Liver (tissue), 9 donors: ENCODE data around the gene CACNA1E. TPM values are rescaled to one million over a fixed set of nuclear protein-coding genes. Genes with fewer than 3 reads are reported as not detected.

Source experiments
- DNase-seq: peaks from one replicate; pipeline ENCODE4 v3.0.0-alpha.2; 2017; ENCODE audit warnings: low spot score
- H3K27ac ChIP-seq, 2 donors: one replicate each; pipeline ENCODE4 v1.7.0; 2013; ENCODE audit warnings: inconsistent platforms in 2 of 2, low read length in 2 of 2, control low read depth in 1 of 2, low read depth in 1 of 2, mild to moderate bottlenecking in 1 of 2
- H3K27me3 ChIP-seq, 4 donors: one replicate each; pipeline versions ENCODE4 v1.6.1 to v1.7.0; 2013; ENCODE audit warnings: low read length in 3 of 4, inconsistent platforms in 1 of 4, mild to moderate bottlenecking in 1 of 4, moderate library complexity in 1 of 4; ENCODE audit not compliant: control insufficient read depth in 4 of 4, insufficient read depth in 4 of 4
- H3K36me3 ChIP-seq, 4 donors: one replicate each; pipeline versions ENCODE4 v1.6.1 to v1.7.0; 2013; ENCODE audit warnings: low read length in 3 of 4, mild to moderate bottlenecking in 3 of 4, low read depth in 1 of 4, moderate library complexity in 1 of 4; ENCODE audit not compliant: control insufficient read depth in 4 of 4, insufficient read depth in 3 of 4
- H3K4me1 ChIP-seq, 4 donors: one replicate each; pipeline versions ENCODE4 v1.6.1 to v1.7.0; 2013; ENCODE audit warnings: low read length in 3 of 4, mild to moderate bottlenecking in 3 of 4, moderate library complexity in 1 of 4; ENCODE audit not compliant: control insufficient read depth in 4 of 4, insufficient read depth in 4 of 4
- H3K4me3 ChIP-seq, 3 donors: one replicate each; pipeline versions ENCODE4 v1.6.1 to v1.7.0; 2013; ENCODE audit warnings: low read length in 3 of 3, control low read depth in 1 of 3, low read depth in 1 of 3, mild to moderate bottlenecking in 1 of 3
- H3K9ac ChIP-seq, 2 donors: one replicate each; pipeline ENCODE4 v1.7.0; 2013; ENCODE audit warnings: low read length in 2 of 2, mild to moderate bottlenecking in 2 of 2, moderate library complexity in 2 of 2, control low read depth in 1 of 2, low read depth in 1 of 2
- H3K9me3 ChIP-seq, 4 donors: one replicate each; pipeline versions ENCODE4 v1.6.1 to v1.7.0; 2013; ENCODE audit warnings: low read length in 3 of 4; ENCODE audit not compliant: control insufficient read depth in 4 of 4
- EGR1 ChIP-seq, 2 donors: IDR thresholded peaks; 2 replicates each; pipeline ENCODE4 v1.6.1; 2016 to 2018; ENCODE audit warnings: antibody characterized with exemption in 2 of 2, low read depth in 2 of 2
- FOXA1 ChIP-seq: IDR thresholded peaks from 2 replicates; pipeline ENCODE4 v1.6.1; 2016; ENCODE audit warnings: antibody characterized with exemption
- FOXA2 ChIP-seq: IDR thresholded peaks from 2 replicates; pipeline ENCODE4 v1.6.1; 2016; ENCODE audit warnings: antibody characterized with exemption
- HNF4A ChIP-seq, 2 donors: conservative IDR thresholded peaks; 2 replicates each; pipeline ENCODE4 v1.6.1; 2016; ENCODE audit warnings: antibody characterized with exemption in 2 of 2, mild to moderate bottlenecking in 2 of 2
- HNF4G ChIP-seq: IDR thresholded peaks from 2 replicates; pipeline ENCODE4 v1.6.1; 2016; ENCODE audit warnings: antibody characterized with exemption
- JUND ChIP-seq, 2 donors: IDR thresholded peaks; 2 replicates each; pipeline ENCODE4 v1.6.1; 2016; ENCODE audit warnings: antibody characterized with exemption in 2 of 2
- RAD21 ChIP-seq, 2 donors: IDR thresholded peaks; 2 replicates each; pipeline ENCODE4 v1.6.1; 2016; ENCODE audit warnings: antibody characterized with exemption in 2 of 2, mild to moderate bottlenecking in 2 of 2
- RXRA ChIP-seq, 2 donors: IDR thresholded peaks; 2 replicates each; pipeline ENCODE4 v1.6.1; 2017 to 2018; ENCODE audit warnings: antibody characterized with exemption in 2 of 2, mild to moderate bottlenecking in 1 of 2
- SP1 ChIP-seq: IDR thresholded peaks from 2 replicates; pipeline ENCODE4 v1.6.1; 2018; ENCODE audit warnings: antibody characterized with exemption, mild to moderate bottlenecking
- TAF1 ChIP-seq: conservative IDR thresholded peaks from 2 replicates; pipeline ENCODE4 v1.6.1; 2016; ENCODE audit warnings: antibody characterized with exemption, mild to moderate bottlenecking
- YY1 ChIP-seq: IDR thresholded peaks from 2 replicates; pipeline ENCODE4 v1.6.1; 2016; ENCODE audit warnings: antibody characterized with exemption, mild to moderate bottlenecking
- ZBTB33 ChIP-seq: IDR thresholded peaks from 2 replicates; pipeline ENCODE4 v1.6.1; 2016; ENCODE audit warnings: antibody characterized with exemption
- WGBS: extraction: QIAGEN DNeasy Blood & Tissue Kit; methylation state at CpG from one replicate; pipeline ENCODE4 v1.1.7; 2013; 5-methylcytosine and 5-hydroxymethylcytosine counted together
- polyA plus RNA-seq, 2 donors: library from polyadenylated mRNA; stranded (reverse) in 1 of 2; unstranded in 1 of 2; fragments of 200-250 nt in 1 of 2; fragments of >200 nt in 1 of 2; fragmentation: Nextera tagmentation in 1 of 2; extraction: Ambion mirVana in 1 of 2; gene quantifications; one replicate each; pipeline versions ENCODE4 v1.2.1 to v1.2.3, GENCODE V29; 2013 to 2015
- total RNA-seq, 2 donors: library from RNA; depleted of rRNA; stranded (reverse); fragments of >200 nt; gene quantifications; one replicate each; pipeline ENCODE4 v1.2.3, GENCODE V29; 2014
- TF ChIP-seq, protein P1 (sequence below): IDR thresholded peaks from 2 replicates; pipeline ENCODE4 v1.6.1; 2016; ENCODE audit warnings: antibody characterized with exemption, mild to moderate bottlenecking
- TF ChIP-seq, protein P2 (sequence below): IDR thresholded peaks from 2 replicates; pipeline ENCODE4 v1.6.1; 2016; ENCODE audit warnings: antibody characterized with exemption
- TF ChIP-seq, protein P3 (sequence below): IDR thresholded peaks from 2 replicates; pipeline ENCODE4 v1.6.1; 2016; ENCODE audit warnings: antibody characterized with exemption
- TF ChIP-seq, protein P4 (sequence below): fragments of 150-350 bp; IDR thresholded peaks from 2 replicates; pipeline ENCODE4 v1.5.1; 2017; ENCODE audit warnings: improper control_type of control experiment, low read depth, low read length; ENCODE audit not compliant: missing input control
- donor health status: healthy.
- donor health status: healthy.
- donor health status: healthy.
- donor health status: healthy.
- donor health status: healthy.

Gene CACNA1E
- total and polyA plus RNA-seq, 4 donors: under 0.01 to 0.08 (median 0.01) TPM; not detected in 1

DNA sequence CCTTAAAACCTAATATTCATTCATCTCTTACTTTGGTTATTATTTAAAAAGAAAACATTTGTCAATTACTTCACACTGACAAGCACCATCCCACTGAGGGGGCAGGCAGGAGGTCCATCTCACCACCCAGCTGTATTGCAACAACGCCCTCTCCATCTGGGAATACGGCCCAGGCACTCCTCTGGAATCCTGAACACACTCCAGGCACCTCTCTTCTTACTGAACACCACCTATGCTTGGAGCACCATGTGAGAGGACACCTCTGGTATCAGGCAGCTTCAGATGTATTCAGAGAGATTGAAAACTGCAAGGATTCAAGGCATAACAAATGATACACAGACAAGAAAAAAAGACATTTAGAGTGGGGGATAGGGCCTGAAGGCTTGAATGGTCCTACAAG lies 147.1 kb downstream of the CACNA1E start:
- DNase-seq: no peak
- 88% methylated on average over 2 of the region's 2 CpGs for WGBS
- Histone ChIP-seq H3K4me1 (no peaks in the 10 kb centered on the region), H3K27me3 (no peaks in the 10 kb centered on the region), H3K27ac (no peak overlapping the region), H3K36me3 (no peaks in the 10 kb centered on the region), H3K4me3 (no peak overlapping the region), H3K9me3 (no peaks in the 10 kb centered on the region), H3K9ac (no peak overlapping the region)
- no peak for TF ChIP-seq SP1
- TF ChIP-seq ZBTB33: no peak
- TF ChIP-seq RAD21 (IDR thresholded peaks at IDR 0.05): no peak
- no peak for TF ChIP-seq HNF4A (conservative IDR thresholded peaks at IDR 0.05)

- H3K9ac ChIP-seq: no peak overlapping the region
- no peak for DNase-seq
- H3K36me3 ChIP-seq: no peaks in the 10 kb centered on the region
- WGBS: 70% methylated on average over 3 of the region's 3 CpGs
- no peaks in the 10 kb centered on the region for H3K27me3 ChIP-seq
- H3K4me1 ChIP-seq: no peaks in the 10 kb centered on the region
- H3K27ac ChIP-seq: no peak overlapping the region
- H3K4me3 ChIP-seq: no peak overlapping the region
- no peak for TF ChIP-seq EGR1 (IDR thresholded peaks at IDR 0.05; ENCODE audit: low read depth in 2 of 2)
- TF ChIP-seq, protein P1, sequence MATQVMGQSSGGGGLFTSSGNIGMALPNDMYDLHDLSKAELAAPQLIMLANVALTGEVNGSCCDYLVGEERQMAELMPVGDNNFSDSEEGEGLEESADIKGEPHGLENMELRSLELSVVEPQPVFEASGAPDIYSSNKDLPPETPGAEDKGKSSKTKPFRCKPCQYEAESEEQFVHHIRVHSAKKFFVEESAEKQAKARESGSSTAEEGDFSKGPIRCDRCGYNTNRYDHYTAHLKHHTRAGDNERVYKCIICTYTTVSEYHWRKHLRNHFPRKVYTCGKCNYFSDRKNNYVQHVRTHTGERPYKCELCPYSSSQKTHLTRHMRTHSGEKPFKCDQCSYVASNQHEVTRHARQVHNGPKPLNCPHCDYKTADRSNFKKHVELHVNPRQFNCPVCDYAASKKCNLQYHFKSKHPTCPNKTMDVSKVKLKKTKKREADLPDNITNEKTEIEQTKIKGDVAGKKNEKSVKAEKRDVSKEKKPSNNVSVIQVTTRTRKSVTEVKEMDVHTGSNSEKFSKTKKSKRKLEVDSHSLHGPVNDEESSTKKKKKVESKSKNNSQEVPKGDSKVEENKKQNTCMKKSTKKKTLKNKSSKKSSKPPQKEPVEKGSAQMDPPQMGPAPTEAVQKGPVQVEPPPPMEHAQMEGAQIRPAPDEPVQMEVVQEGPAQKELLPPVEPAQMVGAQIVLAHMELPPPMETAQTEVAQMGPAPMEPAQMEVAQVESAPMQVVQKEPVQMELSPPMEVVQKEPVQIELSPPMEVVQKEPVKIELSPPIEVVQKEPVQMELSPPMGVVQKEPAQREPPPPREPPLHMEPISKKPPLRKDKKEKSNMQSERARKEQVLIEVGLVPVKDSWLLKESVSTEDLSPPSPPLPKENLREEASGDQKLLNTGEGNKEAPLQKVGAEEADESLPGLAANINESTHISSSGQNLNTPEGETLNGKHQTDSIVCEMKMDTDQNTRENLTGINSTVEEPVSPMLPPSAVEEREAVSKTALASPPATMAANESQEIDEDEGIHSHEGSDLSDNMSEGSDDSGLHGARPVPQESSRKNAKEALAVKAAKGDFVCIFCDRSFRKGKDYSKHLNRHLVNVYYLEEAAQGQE: no peak
- TF ChIP-seq, protein P2, sequence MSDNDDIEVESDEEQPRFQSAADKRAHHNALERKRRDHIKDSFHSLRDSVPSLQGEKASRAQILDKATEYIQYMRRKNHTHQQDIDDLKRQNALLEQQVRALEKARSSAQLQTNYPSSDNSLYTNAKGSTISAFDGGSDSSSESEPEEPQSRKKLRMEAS: no peak
- TF ChIP-seq HNF4G: no peak
- TF ChIP-seq JUND (IDR thresholded peaks at IDR 0.05): no peak
- no peak for TF ChIP-seq YY1
- TF ChIP-seq, protein P3, sequence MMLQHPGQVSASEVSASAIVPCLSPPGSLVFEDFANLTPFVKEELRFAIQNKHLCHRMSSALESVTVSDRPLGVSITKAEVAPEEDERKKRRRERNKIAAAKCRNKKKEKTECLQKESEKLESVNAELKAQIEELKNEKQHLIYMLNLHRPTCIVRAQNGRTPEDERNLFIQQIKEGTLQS: no peak
- no peaks in the 10 kb centered on the region for H3K9me3 ChIP-seq
Measured at GRCh38 chr1:181630838-181631237, 147.5 kb downstream of the CACNA1E start.

DNA sequence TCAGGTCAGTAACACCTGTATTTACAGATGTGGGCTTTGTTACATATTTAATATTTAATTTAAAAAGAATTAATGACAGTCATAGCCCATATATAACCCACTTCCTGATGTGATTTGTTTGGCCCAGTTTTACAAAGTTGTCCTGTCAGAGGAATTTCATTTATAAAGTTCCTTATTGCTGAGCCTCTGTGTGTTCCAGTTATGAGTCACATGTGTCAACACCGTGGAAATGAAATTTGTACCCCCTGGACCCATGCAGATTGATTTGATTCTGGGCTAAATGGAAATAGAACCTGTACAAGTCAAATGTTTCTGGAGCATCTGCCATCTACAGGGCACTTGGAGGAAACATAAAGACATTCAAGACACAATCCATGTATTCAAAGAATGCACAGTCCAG lies 149.2 kb downstream of the CACNA1E start:
- no peak for DNase-seq
- WGBS: 31% methylated on average over 1 of the region's 1 CpG
- H3K9me3 ChIP-seq: no peaks in the 10 kb centered on the region
- no peaks in the 10 kb centered on the region for H3K27me3 ChIP-seq
- no peak overlapping the region for H3K4me3 ChIP-seq
- H3K4me1 ChIP-seq: no peaks in the 10 kb centered on the region
- H3K36me3 ChIP-seq: no peaks in the 10 kb centered on the region
- no peak overlapping the region for H3K9ac ChIP-seq
- H3K27ac ChIP-seq: no peak overlapping the region
- TF ChIP-seq FOXA2 (no peak), SP1 (no peak), YY1 (no peak), FOXA1 (no peak), JUND (IDR thresholded peaks at IDR 0.05) (peak in 1 of 2 donors; percentile 15), RXRA (IDR thresholded peaks at IDR 0.05) (peak in 1 of 2 donors; percentile 4), TAF1 (no peak), HNF4A (conservative IDR thresholded peaks at IDR 0.05) (peak in 1 of 2 donors; percentile 60), EGR1 (IDR thresholded peaks at IDR 0.05; ENCODE audit: low read depth in 2 of 2) (no peak), HNF4G (no peak)
- TF ChIP-seq, protein P4, sequence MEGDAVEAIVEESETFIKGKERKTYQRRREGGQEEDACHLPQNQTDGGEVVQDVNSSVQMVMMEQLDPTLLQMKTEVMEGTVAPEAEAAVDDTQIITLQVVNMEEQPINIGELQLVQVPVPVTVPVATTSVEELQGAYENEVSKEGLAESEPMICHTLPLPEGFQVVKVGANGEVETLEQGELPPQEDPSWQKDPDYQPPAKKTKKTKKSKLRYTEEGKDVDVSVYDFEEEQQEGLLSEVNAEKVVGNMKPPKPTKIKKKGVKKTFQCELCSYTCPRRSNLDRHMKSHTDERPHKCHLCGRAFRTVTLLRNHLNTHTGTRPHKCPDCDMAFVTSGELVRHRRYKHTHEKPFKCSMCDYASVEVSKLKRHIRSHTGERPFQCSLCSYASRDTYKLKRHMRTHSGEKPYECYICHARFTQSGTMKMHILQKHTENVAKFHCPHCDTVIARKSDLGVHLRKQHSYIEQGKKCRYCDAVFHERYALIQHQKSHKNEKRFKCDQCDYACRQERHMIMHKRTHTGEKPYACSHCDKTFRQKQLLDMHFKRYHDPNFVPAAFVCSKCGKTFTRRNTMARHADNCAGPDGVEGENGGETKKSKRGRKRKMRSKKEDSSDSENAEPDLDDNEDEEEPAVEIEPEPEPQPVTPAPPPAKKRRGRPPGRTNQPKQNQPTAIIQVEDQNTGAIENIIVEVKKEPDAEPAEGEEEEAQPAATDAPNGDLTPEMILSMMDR: no peak
- TF ChIP-seq, protein P2: no peak
- TF ChIP-seq, protein P1: no peak
